Smooth muscle cell (in vitro differentiated cells): Measurements from ENCODE around the gene PREX1. TPM values are rescaled to one million over a fixed set of nuclear protein-coding genes. Genes with fewer than 3 reads are reported as not detected.

ENCODE experiments used
- DNase-seq: peaks from one replicate; lab custom pipeline; 2025; ENCODE audit not compliant: unreplicated experiment; lab: John Stamatoyannopoulos, UW
- H2AFZ ChIP-seq: fragments of 200-600 bp; sonication (generic); 2 replicates; pipeline ENCODE4 v1.6.0; 2016; ENCODE audit warnings: antibody characterized with exemption, low read depth, mild to moderate bottlenecking
- H3F3A ChIP-seq: fragments of 200-600 bp; sonication (generic); 2 replicates; pipeline ENCODE4 v1.6.0; 2017; ENCODE audit warnings: antibody characterized with exemption, low read depth
- H3K27ac ChIP-seq: fragments of 200-600 bp; sonication (generic); 2 replicates; pipeline ENCODE4 v1.5.1; 2016; ENCODE audit warnings: low read depth, mild to moderate bottlenecking
- H3K27me3 ChIP-seq: fragments of 200-600 bp; sonication (generic); 2 replicates; pipeline ENCODE4 v1.6.1; 2016; ENCODE audit warnings: low read depth, mild to moderate bottlenecking
- H3K36me3 ChIP-seq: fragments of 200-600 bp; sonication (generic); 2 replicates; pipeline ENCODE4 v1.5.1; 2016; ENCODE audit warnings: low read depth
- H3K4me1 ChIP-seq: fragments of 200-600 bp; sonication (generic); 2 replicates; pipeline ENCODE4 v1.5.1; 2016; ENCODE audit warnings: low read depth
- H3K4me2 ChIP-seq: fragments of 200-600 bp; sonication (generic); 2 replicates; pipeline ENCODE4 v1.6.0; 2016; ENCODE audit warnings: mild to moderate bottlenecking
- H3K4me3 ChIP-seq: fragments of 200-600 bp; sonication (generic); 2 replicates; pipeline ENCODE4 v1.5.1; 2016; ENCODE audit warnings: mild to moderate bottlenecking
- H3K79me2 ChIP-seq: fragments of 200-600 bp; sonication (generic); 2 replicates; pipeline ENCODE4 v1.6.0; 2016; ENCODE audit warnings: low read depth, mild to moderate bottlenecking
- H3K9ac ChIP-seq: fragments of 200-600 bp; sonication (generic); 2 replicates; pipeline ENCODE4 v1.6.0; 2016; ENCODE audit warnings: low read depth
- H3K9me3 ChIP-seq: fragments of 200-600 bp; sonication (generic); replicated peaks from 2 replicates; pipeline ENCODE4 v1.5.1; 2016; ENCODE audit warnings: low read depth
- H4K20me1 ChIP-seq: fragments of 200-600 bp; sonication (generic); 2 replicates; pipeline ENCODE4 v1.6.0; 2016; ENCODE audit warnings: low read depth
- WGBS: methylation state at CpG from one replicate; pipeline ENCODE4 v1.1.7; 2016; ENCODE audit warnings: low lambda C conversion rate; 5-methylcytosine and 5-hydroxymethylcytosine counted together
- polyA plus RNA-seq: library from polyadenylated mRNA; unstranded; fragments of >200 nt; fragmentation: Nextera tagmentation; extraction: Ambion mirVana; gene quantifications from 2 replicates; pipeline ENCODE4 v1.2.1, GENCODE V29; 2016
- total RNA-seq: library from RNA; depleted of rRNA; stranded (reverse); fragments of >200 nt; gene quantifications from 2 replicates; pipeline ENCODE4 v1.2.3, GENCODE V29; 2014
- TF ChIP-seq, protein P1 (sequence below): fragments of 200-600 bp; sonication (generic); IDR thresholded peaks from 2 replicates; pipeline ENCODE4 v1.5.1; 2017; ENCODE audit warnings: borderline replicate concordance, mild to moderate bottlenecking, antibody characterized with exemption; ENCODE audit not compliant: insufficient read depth, poor library complexity, severe bottlenecking

Gene PREX1
- total and polyA plus RNA-seq, 2 experiments from 2014 or later: 0.04 to 0.30 TPM

DNA sequence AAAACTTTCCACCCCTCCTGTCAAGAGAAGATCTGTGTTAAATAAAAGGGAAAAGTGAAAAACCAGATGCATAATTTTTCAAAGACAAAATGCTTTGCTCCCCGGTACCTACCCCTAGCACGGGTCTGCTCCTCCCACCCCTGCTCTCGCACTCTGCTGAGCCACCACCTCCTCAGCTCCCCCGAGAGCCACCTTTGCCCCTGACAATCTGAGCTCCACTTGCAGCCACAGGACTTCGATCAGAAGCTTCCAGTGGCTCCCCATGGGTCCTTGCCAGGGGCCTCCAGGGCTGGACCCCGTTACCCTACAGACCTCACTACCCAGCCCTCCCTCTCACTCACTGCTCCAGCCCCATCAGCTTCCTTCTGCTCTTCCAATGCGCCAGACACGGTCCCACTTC lies 171.7 kb downstream of the PREX1 start:
- H3K36me3 ChIP-seq: no peaks in the 10 kb centered on the region
- no peaks in the 10 kb centered on the region for H3K27me3 ChIP-seq
- TF ChIP-seq, protein P1, sequence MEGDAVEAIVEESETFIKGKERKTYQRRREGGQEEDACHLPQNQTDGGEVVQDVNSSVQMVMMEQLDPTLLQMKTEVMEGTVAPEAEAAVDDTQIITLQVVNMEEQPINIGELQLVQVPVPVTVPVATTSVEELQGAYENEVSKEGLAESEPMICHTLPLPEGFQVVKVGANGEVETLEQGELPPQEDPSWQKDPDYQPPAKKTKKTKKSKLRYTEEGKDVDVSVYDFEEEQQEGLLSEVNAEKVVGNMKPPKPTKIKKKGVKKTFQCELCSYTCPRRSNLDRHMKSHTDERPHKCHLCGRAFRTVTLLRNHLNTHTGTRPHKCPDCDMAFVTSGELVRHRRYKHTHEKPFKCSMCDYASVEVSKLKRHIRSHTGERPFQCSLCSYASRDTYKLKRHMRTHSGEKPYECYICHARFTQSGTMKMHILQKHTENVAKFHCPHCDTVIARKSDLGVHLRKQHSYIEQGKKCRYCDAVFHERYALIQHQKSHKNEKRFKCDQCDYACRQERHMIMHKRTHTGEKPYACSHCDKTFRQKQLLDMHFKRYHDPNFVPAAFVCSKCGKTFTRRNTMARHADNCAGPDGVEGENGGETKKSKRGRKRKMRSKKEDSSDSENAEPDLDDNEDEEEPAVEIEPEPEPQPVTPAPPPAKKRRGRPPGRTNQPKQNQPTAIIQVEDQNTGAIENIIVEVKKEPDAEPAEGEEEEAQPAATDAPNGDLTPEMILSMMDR: no peak
- no peak overlapping the region for H3K9ac ChIP-seq
- H3K4me1 ChIP-seq: no peaks in the 10 kb centered on the region
- H3K79me2 ChIP-seq: no peaks in the 10 kb centered on the region
- no peak overlapping the region for H3K27ac ChIP-seq
- H2AFZ ChIP-seq: no peak overlapping the region
- no peaks in the 10 kb centered on the region for H3F3A ChIP-seq
- DNase-seq: no peak
- no peak overlapping the region for H3K4me2 ChIP-seq
- no peak overlapping the region for H3K4me3 ChIP-seq
- no peaks in the 10 kb centered on the region for H3K9me3 ChIP-seq
- WGBS: 85% methylated on average over 7 of the region's 8 CpGs
- no peaks in the 10 kb centered on the region for H4K20me1 ChIP-seq

DNA sequence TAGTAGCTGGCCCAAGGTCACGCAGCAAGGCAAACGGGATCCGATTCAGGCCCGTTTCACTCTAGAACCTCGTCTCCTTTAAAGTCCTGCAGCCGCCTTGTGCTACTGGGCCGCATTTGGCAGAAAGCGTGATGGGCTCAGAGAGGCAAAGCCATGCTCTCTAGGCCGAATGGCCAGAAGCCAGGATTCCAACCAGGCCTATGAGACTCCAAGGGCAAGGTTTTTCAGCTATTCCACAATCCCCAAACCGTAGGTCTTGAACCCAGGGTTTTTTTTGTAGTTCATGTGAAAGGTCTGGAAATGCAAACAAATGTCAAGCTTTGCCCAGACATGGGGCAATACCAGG lies 174.1 kb downstream of the PREX1 start:
- H3K4me1 ChIP-seq: no peaks in the 10 kb centered on the region
- 93% methylated on average over 10 of the region's 10 CpGs for WGBS
- no peak overlapping the region for H3K27ac ChIP-seq
- no peak overlapping the region for H3K4me2 ChIP-seq
- H3K27me3 ChIP-seq: no peaks in the 10 kb centered on the region
- H3K4me3 ChIP-seq: no peak overlapping the region
- no peaks in the 10 kb centered on the region for H4K20me1 ChIP-seq
- no peaks in the 10 kb centered on the region for H3F3A ChIP-seq
- no peak for DNase-seq
- no peaks in the 10 kb centered on the region for H3K79me2 ChIP-seq
- TF ChIP-seq, protein P1: no peak
- no peak overlapping the region for H3K9ac ChIP-seq
- H3K9me3 ChIP-seq: no peaks in the 10 kb centered on the region
- H3K36me3 ChIP-seq: no peaks in the 10 kb centered on the region
- no peak overlapping the region for H2AFZ ChIP-seq

DNA sequence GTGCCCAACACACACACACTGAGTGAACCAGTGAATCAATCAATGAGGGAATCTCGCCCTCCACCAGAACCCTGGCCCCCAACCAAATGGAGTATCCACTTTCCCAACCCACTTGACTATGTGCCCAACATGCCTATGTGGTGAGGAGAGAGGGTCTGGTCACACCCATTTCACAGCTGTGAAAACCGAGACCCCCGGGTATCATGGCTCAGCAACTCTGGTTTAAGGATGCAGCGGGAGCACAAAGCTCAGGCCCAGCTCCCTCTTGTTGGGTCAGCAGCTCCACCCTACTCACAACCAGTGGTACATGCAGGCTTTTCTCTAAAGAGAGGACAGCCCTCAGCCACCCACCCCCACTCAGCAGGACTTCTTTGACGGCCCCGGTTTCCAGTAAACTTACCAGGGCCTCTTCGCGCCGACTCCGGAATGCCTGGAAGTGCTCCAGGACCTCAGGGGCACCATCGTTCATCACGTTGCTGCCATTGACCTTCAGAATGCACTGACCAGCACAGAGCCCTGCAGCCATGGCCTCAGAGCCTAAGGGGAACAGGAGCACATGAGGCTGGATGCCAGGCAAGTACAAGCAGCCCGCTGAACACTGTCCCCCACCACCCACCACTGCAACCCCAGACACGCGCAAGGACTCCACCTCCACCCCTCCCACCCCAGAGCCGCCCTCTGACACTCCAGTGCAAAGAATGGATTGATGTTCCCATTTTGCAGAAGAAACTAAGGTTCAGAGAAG lies 174.7 kb downstream of the PREX1 start:
- H3K4me2 ChIP-seq: no peak overlapping the region
- WGBS: 90% methylated on average over 16 of the region's 16 CpGs
- no peak overlapping the region for H3K27ac ChIP-seq
- H3K79me2 ChIP-seq: no peaks in the 10 kb centered on the region
- H3K36me3 ChIP-seq: no peaks in the 10 kb centered on the region
- no peaks in the 10 kb centered on the region for H3F3A ChIP-seq
- no peaks in the 10 kb centered on the region for H3K27me3 ChIP-seq
- TF ChIP-seq, protein P1: no peak
- H4K20me1 ChIP-seq: no peaks in the 10 kb centered on the region
- no peak overlapping the region for H2AFZ ChIP-seq
- no peak overlapping the region for H3K4me3 ChIP-seq
- H3K9ac ChIP-seq: no peak overlapping the region
- no peaks in the 10 kb centered on the region for H3K9me3 ChIP-seq
- H3K4me1 ChIP-seq: no peaks in the 10 kb centered on the region
- no peak for DNase-seq

DNA sequence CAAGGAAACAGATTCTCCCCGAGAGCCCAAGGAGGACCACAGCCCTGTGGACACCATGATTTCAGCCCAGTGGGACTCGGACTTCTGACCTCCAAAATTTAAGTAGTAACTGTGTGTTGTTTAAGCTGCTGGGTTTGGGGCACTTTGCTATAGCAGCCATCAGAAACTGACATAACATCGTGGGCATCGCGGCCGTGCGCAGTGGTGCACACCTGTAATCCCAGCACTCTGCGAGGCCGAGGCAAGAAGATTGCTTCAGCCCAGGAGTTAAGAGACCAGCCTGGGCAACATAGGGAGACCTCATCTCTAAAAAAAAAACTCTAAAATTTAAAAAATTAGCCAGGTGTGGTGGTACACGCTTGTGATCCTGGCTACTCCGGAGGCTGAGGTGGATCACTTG lies 175.8 kb downstream of the PREX1 start:
- no peak overlapping the region for H3K4me3 ChIP-seq
- TF ChIP-seq, protein P1: no peak
- no peak for DNase-seq
- no peak overlapping the region for H3K27ac ChIP-seq
- H3K4me1 ChIP-seq: no peaks in the 10 kb centered on the region
- H3K79me2 ChIP-seq: no peaks in the 10 kb centered on the region
- H3K4me2 ChIP-seq: no peak overlapping the region
- H3F3A ChIP-seq: no peaks in the 10 kb centered on the region
- no peak overlapping the region for H2AFZ ChIP-seq
- H3K27me3 ChIP-seq: no peaks in the 10 kb centered on the region
- no peaks in the 10 kb centered on the region for H3K9me3 ChIP-seq
- H4K20me1 ChIP-seq: no peaks in the 10 kb centered on the region
- H3K9ac ChIP-seq: no peak overlapping the region
- H3K36me3 ChIP-seq: no peaks in the 10 kb centered on the region
- WGBS: 95% methylated on average over 11 of the region's 11 CpGs
